GM23338 (cell line): ENCODE data around the gene ZXDC. TPM values are rescaled to one million over a fixed set of nuclear protein-coding genes. Genes with fewer than 3 reads are reported as not detected.

Experiments used
- ATAC-seq: fragments of 200-7000 bp; cut with Tn5 transposase; 3 replicates; pipeline ENCODE4 v1.9.1; 2020
- DNase-seq: peaks from one replicate; pipeline ENCODE4 v3.0.0-alpha.2; 2015; ENCODE audit warnings: low spot score
- H2AFZ ChIP-seq: fragments of 200-600 bp; sonication (generic); 2 replicates; pipeline ENCODE4 v1.8.0; 2016; ENCODE audit warnings: antibody characterized with exemption, mild to moderate bottlenecking, moderate library complexity
- H3F3A ChIP-seq: fragments of 200-600 bp; sonication (generic); replicated peaks from 2 replicates; pipeline ENCODE4 v1.8.0; 2017; ENCODE audit warnings: antibody characterized with exemption, mixed run types, low read depth
- H3K27ac ChIP-seq: fragments of 200-600 bp; sonication (generic); 2 replicates; pipeline ENCODE4 v1.6.1; 2016; ENCODE audit warnings: low read depth
- H3K27me3 ChIP-seq: fragments of 200-600 bp; sonication (generic); 2 replicates; pipeline ENCODE4 v1.8.0; 2016; ENCODE audit warnings: mild to moderate bottlenecking, mixed run types, moderate library complexity; ENCODE audit not compliant: insufficient read depth
- H3K36me3 ChIP-seq: fragments of 200-600 bp; sonication (generic); 2 replicates; pipeline ENCODE4 v1.8.0; 2016; ENCODE audit warnings: mild to moderate bottlenecking; ENCODE audit not compliant: insufficient read depth
- H3K4me1 ChIP-seq: fragments of 200-600 bp; sonication (generic); 2 replicates; pipeline ENCODE4 v1.8.0; 2016; ENCODE audit warnings: mild to moderate bottlenecking, moderate library complexity; ENCODE audit not compliant: insufficient read depth
- H3K4me2 ChIP-seq: fragments of 200-600 bp; sonication (generic); 2 replicates; pipeline ENCODE4 v1.7.1; 2017; ENCODE audit warnings: mixed run types
- H3K4me3 ChIP-seq: fragments of 200-600 bp; sonication (generic); 2 replicates; pipeline ENCODE4 v1.6.1; 2016; ENCODE audit warnings: mixed run types
- H3K79me2 ChIP-seq: fragments of 200-600 bp; sonication (generic); replicated peaks from 2 replicates; pipeline ENCODE4 v1.8.0; 2017; ENCODE audit warnings: mild to moderate bottlenecking; ENCODE audit not compliant: insufficient read depth
- H3K9me2 ChIP-seq: fragments of 200-600 bp; sonication (generic); 2 replicates; pipeline ENCODE4 v1.8.0; 2017; ENCODE audit not compliant: insufficient read depth
- H4K20me1 ChIP-seq: fragments of 200-600 bp; sonication (generic); replicated peaks from 2 replicates; pipeline ENCODE4 v1.8.0; 2017; ENCODE audit warnings: mild to moderate bottlenecking; ENCODE audit not compliant: insufficient read depth
- H3K27ac Mint-ChIP-seq: 2 replicates; pipeline ENCODE4 v1.8.0; 2020; ENCODE audit warnings: inconsistent platforms, mild to moderate bottlenecking, moderate library complexity, mixed read lengths
- H3K27me3 Mint-ChIP-seq: 3 replicates; pipeline ENCODE4 v1.8.0; 2022; ENCODE audit warnings: low read depth, mild to moderate bottlenecking, moderate library complexity, mixed read lengths, inconsistent platforms; ENCODE audit not compliant: insufficient read depth, poor library complexity
- H3K36me3 Mint-ChIP-seq: 3 replicates; pipeline ENCODE4 v1.8.0; 2021; ENCODE audit warnings: low read depth, mild to moderate bottlenecking, inconsistent platforms, moderate library complexity, mixed read lengths
- H3K4me1 Mint-ChIP-seq: 3 replicates; pipeline ENCODE4 v1.8.0; 2020; ENCODE audit warnings: mild to moderate bottlenecking, inconsistent platforms, mixed read lengths
- H3K4me3 Mint-ChIP-seq: 3 replicates; pipeline ENCODE4 v1.8.0; 2021; ENCODE audit warnings: moderate library complexity, mild to moderate bottlenecking, inconsistent platforms, mixed read lengths
- H3K9me3 Mint-ChIP-seq: 3 replicates; pipeline ENCODE4 v1.8.0; 2020; ENCODE audit warnings: moderate library complexity, mild to moderate bottlenecking, inconsistent platforms, mixed read lengths
- CREB1 ChIP-seq: fragments of 250-450 bp; sonication (Bioruptor Pico); IDR thresholded peaks from 2 replicates; pipeline ENCODE4 v1.5.0; 2020; ENCODE audit warnings: low read depth, mild to moderate bottlenecking, moderate library complexity
- ETS1 ChIP-seq: IDR thresholded peaks from 2 replicates; pipeline ENCODE4 v1.6.1; 2016; ENCODE audit warnings: antibody characterized with exemption
- JUNB ChIP-seq: IDR thresholded peaks from one replicate; pipeline ENCODE4 v1.6.1; 2016; ENCODE audit warnings: antibody characterized with exemption; ENCODE audit not compliant: unreplicated experiment
- NANOG ChIP-seq: IDR thresholded peaks from 2 replicates; pipeline ENCODE4 v1.6.1; 2016; ENCODE audit warnings: antibody characterized with exemption, borderline replicate concordance
- ZNF331 ChIP-seq: fragments of 250-450 bp; sonication (Bioruptor Pico); IDR thresholded peaks from 2 replicates; pipeline ENCODE4 v1.5.0; 2020; ENCODE audit warnings: low read depth, mild to moderate bottlenecking, moderate library complexity
- ZNF462 ChIP-seq: fragments of 250-450 bp; sonication (Bioruptor Pico); IDR thresholded peaks from 2 replicates; pipeline ENCODE4 v1.5.0; 2020; ENCODE audit warnings: mild to moderate bottlenecking, moderate library complexity
- polyA plus RNA-seq: library from polyadenylated mRNA; unstranded; fragments of >200 nt; fragmentation: Nextera tagmentation; extraction: Ambion mirVana; gene quantifications from 2 replicates; pipeline ENCODE4 v1.2.1, GENCODE V29; 2016
- total RNA-seq: library from RNA; depleted of rRNA; stranded (reverse); fragments of >200 nt; shearing (Covaris generic); gene quantifications from 2 replicates; pipeline ENCODE4 v1.2.3, GENCODE V29; 2014
- TF ChIP-seq, protein P1 (sequence below): IDR thresholded peaks from one replicate; pipeline ENCODE4 v1.6.1; 2018; ENCODE audit warnings: antibody characterized with exemption; ENCODE audit not compliant: unreplicated experiment
- TF ChIP-seq, protein P2 (sequence below), 2 experiments: fragments of 200-600 bp in 1 of 2; sonication (generic) in 1 of 2; conservative IDR thresholded peaks; 2 replicates each; pipeline versions ENCODE4 v1.5.1 to v1.6.1; 2016 to 2017; ENCODE audit warnings: antibody characterized with exemption in 2 of 2, low read depth in 2 of 2, mild to moderate bottlenecking in 2 of 2, moderate library complexity in 1 of 2

The ZXDC gene
- total and polyA plus RNA-seq, 2 experiments from 2014 or later: 5.7 to 45.1 TPM

DNA sequence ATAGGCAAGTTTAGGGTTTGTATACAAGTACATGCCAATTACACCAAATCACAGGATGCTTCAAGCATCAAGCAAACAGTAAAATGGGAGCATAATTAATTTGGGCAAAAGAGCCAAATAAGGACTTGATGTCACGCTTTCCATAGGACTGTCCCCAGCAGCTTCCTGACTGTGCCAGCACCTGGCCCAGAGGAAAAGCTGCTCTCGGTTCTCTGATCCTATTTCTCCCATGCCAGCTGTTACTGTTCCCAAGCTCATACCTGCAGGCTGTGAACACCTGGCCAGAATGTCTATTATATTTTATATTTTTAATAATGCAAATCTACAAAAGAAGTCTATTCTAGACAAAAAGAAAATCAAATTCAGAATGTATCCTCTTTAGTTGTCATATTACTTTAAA, 12.2 kb downstream of the ZXDC start (continued):
- TF ChIP-seq, protein P1, sequence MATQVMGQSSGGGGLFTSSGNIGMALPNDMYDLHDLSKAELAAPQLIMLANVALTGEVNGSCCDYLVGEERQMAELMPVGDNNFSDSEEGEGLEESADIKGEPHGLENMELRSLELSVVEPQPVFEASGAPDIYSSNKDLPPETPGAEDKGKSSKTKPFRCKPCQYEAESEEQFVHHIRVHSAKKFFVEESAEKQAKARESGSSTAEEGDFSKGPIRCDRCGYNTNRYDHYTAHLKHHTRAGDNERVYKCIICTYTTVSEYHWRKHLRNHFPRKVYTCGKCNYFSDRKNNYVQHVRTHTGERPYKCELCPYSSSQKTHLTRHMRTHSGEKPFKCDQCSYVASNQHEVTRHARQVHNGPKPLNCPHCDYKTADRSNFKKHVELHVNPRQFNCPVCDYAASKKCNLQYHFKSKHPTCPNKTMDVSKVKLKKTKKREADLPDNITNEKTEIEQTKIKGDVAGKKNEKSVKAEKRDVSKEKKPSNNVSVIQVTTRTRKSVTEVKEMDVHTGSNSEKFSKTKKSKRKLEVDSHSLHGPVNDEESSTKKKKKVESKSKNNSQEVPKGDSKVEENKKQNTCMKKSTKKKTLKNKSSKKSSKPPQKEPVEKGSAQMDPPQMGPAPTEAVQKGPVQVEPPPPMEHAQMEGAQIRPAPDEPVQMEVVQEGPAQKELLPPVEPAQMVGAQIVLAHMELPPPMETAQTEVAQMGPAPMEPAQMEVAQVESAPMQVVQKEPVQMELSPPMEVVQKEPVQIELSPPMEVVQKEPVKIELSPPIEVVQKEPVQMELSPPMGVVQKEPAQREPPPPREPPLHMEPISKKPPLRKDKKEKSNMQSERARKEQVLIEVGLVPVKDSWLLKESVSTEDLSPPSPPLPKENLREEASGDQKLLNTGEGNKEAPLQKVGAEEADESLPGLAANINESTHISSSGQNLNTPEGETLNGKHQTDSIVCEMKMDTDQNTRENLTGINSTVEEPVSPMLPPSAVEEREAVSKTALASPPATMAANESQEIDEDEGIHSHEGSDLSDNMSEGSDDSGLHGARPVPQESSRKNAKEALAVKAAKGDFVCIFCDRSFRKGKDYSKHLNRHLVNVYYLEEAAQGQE: no peak
- TF ChIP-seq ZNF462 (CRISPR knock-in tag) (no peak), ZNF331 (CRISPR knock-in tag) (no peak)

- H3K36me3 Mint-ChIP-seq: peaks cover 83% of the 10 kb centered on the region
- TF ChIP-seq ETS1 (no peak), CREB1 (CRISPR knock-in tag) (no peak), NANOG (no peak), JUNB (no peak)
- TF ChIP-seq, protein P2, sequence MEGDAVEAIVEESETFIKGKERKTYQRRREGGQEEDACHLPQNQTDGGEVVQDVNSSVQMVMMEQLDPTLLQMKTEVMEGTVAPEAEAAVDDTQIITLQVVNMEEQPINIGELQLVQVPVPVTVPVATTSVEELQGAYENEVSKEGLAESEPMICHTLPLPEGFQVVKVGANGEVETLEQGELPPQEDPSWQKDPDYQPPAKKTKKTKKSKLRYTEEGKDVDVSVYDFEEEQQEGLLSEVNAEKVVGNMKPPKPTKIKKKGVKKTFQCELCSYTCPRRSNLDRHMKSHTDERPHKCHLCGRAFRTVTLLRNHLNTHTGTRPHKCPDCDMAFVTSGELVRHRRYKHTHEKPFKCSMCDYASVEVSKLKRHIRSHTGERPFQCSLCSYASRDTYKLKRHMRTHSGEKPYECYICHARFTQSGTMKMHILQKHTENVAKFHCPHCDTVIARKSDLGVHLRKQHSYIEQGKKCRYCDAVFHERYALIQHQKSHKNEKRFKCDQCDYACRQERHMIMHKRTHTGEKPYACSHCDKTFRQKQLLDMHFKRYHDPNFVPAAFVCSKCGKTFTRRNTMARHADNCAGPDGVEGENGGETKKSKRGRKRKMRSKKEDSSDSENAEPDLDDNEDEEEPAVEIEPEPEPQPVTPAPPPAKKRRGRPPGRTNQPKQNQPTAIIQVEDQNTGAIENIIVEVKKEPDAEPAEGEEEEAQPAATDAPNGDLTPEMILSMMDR (conservative IDR thresholded peaks at IDR 0.05; ENCODE audit: low read depth in 2 of 2): no peak
These were observed 14.1 kb downstream of the ZXDC start for GRCh38 chr3:126461450-126462070.

More at GRCh38 chr3:126461450-126462070, 14.1 kb downstream of the ZXDC start:
- ATAC-seq (no peak), DNase-seq (no peak)
- Mint-ChIP-seq H3K4me3 (no peak overlapping the region), H3K27ac (no peak overlapping the region), H3K4me1 (no peaks in the 10 kb centered on the region), H3K27me3 (peaks cover 4% of the 10 kb centered on the region), H3K9me3 (no peaks in the 10 kb centered on the region)
- H3K4me1 ChIP-seq: no peaks in the 10 kb centered on the region
- peaks cover 28% of the 10 kb centered on the region for H4K20me1 ChIP-seq
- H3K4me3 ChIP-seq: no peak overlapping the region
- H3K27me3 ChIP-seq: no peaks in the 10 kb centered on the region
- peaks cover 45% of the 10 kb centered on the region for H3K36me3 ChIP-seq
- no peak overlapping the region for H2AFZ ChIP-seq
- H3K4me2 ChIP-seq: no peak overlapping the region
- H3K9me2 ChIP-seq: no peaks in the 10 kb centered on the region
- H3K27ac ChIP-seq: no peak overlapping the region
- peaks cover 28% of the 10 kb centered on the region for H3K79me2 ChIP-seq
- no peaks in the 10 kb centered on the region for H3F3A ChIP-seq
